Liver (tissue), 10 donors: ENCODE measurements around the gene LYZL6. TPM values are rescaled to one million over a fixed set of nuclear protein-coding genes. Genes with fewer than 3 reads are reported as not detected.

Experiments used
- DNase-seq: peaks from one replicate; pipeline ENCODE4 v3.0.0-alpha.2; 2017; ENCODE audit warnings: low spot score
- H3K27ac ChIP-seq, 2 donors: one replicate each; pipeline ENCODE4 v1.7.0; 2013; ENCODE audit warnings: inconsistent platforms in 2 of 2, low read length in 2 of 2, control low read depth in 1 of 2, low read depth in 1 of 2, mild to moderate bottlenecking in 1 of 2
- H3K27me3 ChIP-seq, 4 donors: one replicate each; pipeline versions ENCODE4 v1.6.1 to v1.7.0; 2013; ENCODE audit warnings: low read length in 3 of 4, inconsistent platforms in 1 of 4, mild to moderate bottlenecking in 1 of 4, moderate library complexity in 1 of 4; ENCODE audit not compliant: control insufficient read depth in 4 of 4, insufficient read depth in 4 of 4
- H3K36me3 ChIP-seq, 4 donors: one replicate each; pipeline versions ENCODE4 v1.6.1 to v1.7.0; 2013; ENCODE audit warnings: low read length in 3 of 4, mild to moderate bottlenecking in 3 of 4, low read depth in 1 of 4, moderate library complexity in 1 of 4; ENCODE audit not compliant: control insufficient read depth in 4 of 4, insufficient read depth in 3 of 4
- H3K4me1 ChIP-seq, 4 donors: one replicate each; pipeline versions ENCODE4 v1.6.1 to v1.7.0; 2013; ENCODE audit warnings: low read length in 3 of 4, mild to moderate bottlenecking in 3 of 4, moderate library complexity in 1 of 4; ENCODE audit not compliant: control insufficient read depth in 4 of 4, insufficient read depth in 4 of 4
- H3K4me3 ChIP-seq, 3 donors: one replicate each; pipeline versions ENCODE4 v1.6.1 to v1.7.0; 2013; ENCODE audit warnings: low read length in 3 of 3, control low read depth in 1 of 3, low read depth in 1 of 3, mild to moderate bottlenecking in 1 of 3
- H3K9ac ChIP-seq, 2 donors: one replicate each; pipeline ENCODE4 v1.7.0; 2013; ENCODE audit warnings: low read length in 2 of 2, mild to moderate bottlenecking in 2 of 2, moderate library complexity in 2 of 2, control low read depth in 1 of 2, low read depth in 1 of 2
- H3K9me3 ChIP-seq, 4 donors: one replicate each; pipeline versions ENCODE4 v1.6.1 to v1.7.0; 2013; ENCODE audit warnings: low read length in 3 of 4; ENCODE audit not compliant: control insufficient read depth in 4 of 4
- FOXA2 ChIP-seq: IDR thresholded peaks from 2 replicates; pipeline ENCODE4 v1.6.1; 2016; ENCODE audit warnings: antibody characterized with exemption
- GABPA ChIP-seq, 2 donors: IDR thresholded peaks in 1 of 2; conservative IDR thresholded peaks in 1 of 2; 2 replicates each; pipeline ENCODE4 v1.6.1; 2016; ENCODE audit warnings: antibody characterized with exemption in 2 of 2, mild to moderate bottlenecking in 1 of 2, moderate library complexity in 1 of 2
- HNF4A ChIP-seq, 2 donors: conservative IDR thresholded peaks; 2 replicates each; pipeline ENCODE4 v1.6.1; 2016; ENCODE audit warnings: antibody characterized with exemption in 2 of 2, mild to moderate bottlenecking in 2 of 2
- HNF4G ChIP-seq: IDR thresholded peaks from 2 replicates; pipeline ENCODE4 v1.6.1; 2016; ENCODE audit warnings: antibody characterized with exemption
- MAX ChIP-seq: IDR thresholded peaks from 2 replicates; pipeline ENCODE4 v1.6.1; 2016; ENCODE audit warnings: antibody characterized with exemption
- NR2F2 ChIP-seq: IDR thresholded peaks from 2 replicates; pipeline ENCODE4 v1.6.1; 2016; ENCODE audit warnings: antibody characterized with exemption
- RXRA ChIP-seq, 2 donors: IDR thresholded peaks; 2 replicates each; pipeline ENCODE4 v1.6.1; 2017 to 2018; ENCODE audit warnings: antibody characterized with exemption in 2 of 2, mild to moderate bottlenecking in 1 of 2
- SP1 ChIP-seq: IDR thresholded peaks from 2 replicates; pipeline ENCODE4 v1.6.1; 2018; ENCODE audit warnings: antibody characterized with exemption, mild to moderate bottlenecking
- TAF1 ChIP-seq: conservative IDR thresholded peaks from 2 replicates; pipeline ENCODE4 v1.6.1; 2016; ENCODE audit warnings: antibody characterized with exemption, mild to moderate bottlenecking
- YY1 ChIP-seq: IDR thresholded peaks from 2 replicates; pipeline ENCODE4 v1.6.1; 2016; ENCODE audit warnings: antibody characterized with exemption, mild to moderate bottlenecking
- ZBTB33 ChIP-seq: IDR thresholded peaks from 2 replicates; pipeline ENCODE4 v1.6.1; 2016; ENCODE audit warnings: antibody characterized with exemption
- WGBS: extraction: QIAGEN DNeasy Blood & Tissue Kit; methylation state at CpG from one replicate; pipeline ENCODE4 v1.1.7; 2013; 5-methylcytosine and 5-hydroxymethylcytosine counted together
- polyA plus RNA-seq, 2 donors: library from polyadenylated mRNA; stranded (reverse) in 1 of 2; unstranded in 1 of 2; fragments of 200-250 nt in 1 of 2; fragments of >200 nt in 1 of 2; fragmentation: Nextera tagmentation in 1 of 2; extraction: Ambion mirVana in 1 of 2; gene quantifications; one replicate each; pipeline versions ENCODE4 v1.2.1 to v1.2.3, GENCODE V29; 2013 to 2015
- small RNA-seq: library from RNA; depleted of rRNA; stranded (forward); fragments of <200 nt; gene quantifications from one replicate; pipeline ENCODE3, GENCODE V24; 2014
- total RNA-seq, 2 donors: library from RNA; depleted of rRNA; stranded (reverse); fragments of >200 nt; gene quantifications; one replicate each; pipeline ENCODE4 v1.2.3, GENCODE V29; 2014
- TF ChIP-seq, protein P1 (sequence below): IDR thresholded peaks from 2 replicates; pipeline ENCODE4 v1.6.1; 2016; ENCODE audit warnings: antibody characterized with exemption, mild to moderate bottlenecking
- TF ChIP-seq, protein P2 (sequence below): fragments of 150-350 bp; IDR thresholded peaks from 2 replicates; pipeline ENCODE4 v1.5.1; 2017; ENCODE audit warnings: improper control_type of control experiment, low read depth, low read length; ENCODE audit not compliant: missing input control
- TF ChIP-seq, protein P3 (sequence below): IDR thresholded peaks from 2 replicates; pipeline ENCODE4 v1.6.1; 2016; ENCODE audit warnings: antibody characterized with exemption
- donor health status: healthy.
- donor health status: healthy.
- donor health status: healthy.
- donor health status: healthy.
- donor health status: healthy.

The LYZL6 gene
- total and polyA plus RNA-seq, 4 donors: not detected

GRCh38 chr17:35889241-35889640, 54.3 kb downstream of the LYZL6 start:
- H3K27me3 ChIP-seq: no peaks in the 10 kb centered on the region
- no peaks in the 10 kb centered on the region for H3K36me3 ChIP-seq
- DNase-seq: no peak
- H3K9me3 ChIP-seq: no peaks in the 10 kb centered on the region
- no peak overlapping the region for H3K27ac ChIP-seq
- H3K4me3 ChIP-seq: no peak overlapping the region
- TF ChIP-seq MAX (no peak), FOXA2 (no peak), RXRA (IDR thresholded peaks at IDR 0.05) (no peak), HNF4G (no peak), SP1 (no peak), YY1 (no peak), GABPA (IDR thresholded peaks at IDR 0.05 in 1 of 2, conservative IDR thresholded peaks at IDR 0.05 in 1 of 2) (no peak), NR2F2 (no peak), HNF4A (conservative IDR thresholded peaks at IDR 0.05) (no peak), ZBTB33 (no peak), TAF1 (no peak)
- TF ChIP-seq, protein P1, sequence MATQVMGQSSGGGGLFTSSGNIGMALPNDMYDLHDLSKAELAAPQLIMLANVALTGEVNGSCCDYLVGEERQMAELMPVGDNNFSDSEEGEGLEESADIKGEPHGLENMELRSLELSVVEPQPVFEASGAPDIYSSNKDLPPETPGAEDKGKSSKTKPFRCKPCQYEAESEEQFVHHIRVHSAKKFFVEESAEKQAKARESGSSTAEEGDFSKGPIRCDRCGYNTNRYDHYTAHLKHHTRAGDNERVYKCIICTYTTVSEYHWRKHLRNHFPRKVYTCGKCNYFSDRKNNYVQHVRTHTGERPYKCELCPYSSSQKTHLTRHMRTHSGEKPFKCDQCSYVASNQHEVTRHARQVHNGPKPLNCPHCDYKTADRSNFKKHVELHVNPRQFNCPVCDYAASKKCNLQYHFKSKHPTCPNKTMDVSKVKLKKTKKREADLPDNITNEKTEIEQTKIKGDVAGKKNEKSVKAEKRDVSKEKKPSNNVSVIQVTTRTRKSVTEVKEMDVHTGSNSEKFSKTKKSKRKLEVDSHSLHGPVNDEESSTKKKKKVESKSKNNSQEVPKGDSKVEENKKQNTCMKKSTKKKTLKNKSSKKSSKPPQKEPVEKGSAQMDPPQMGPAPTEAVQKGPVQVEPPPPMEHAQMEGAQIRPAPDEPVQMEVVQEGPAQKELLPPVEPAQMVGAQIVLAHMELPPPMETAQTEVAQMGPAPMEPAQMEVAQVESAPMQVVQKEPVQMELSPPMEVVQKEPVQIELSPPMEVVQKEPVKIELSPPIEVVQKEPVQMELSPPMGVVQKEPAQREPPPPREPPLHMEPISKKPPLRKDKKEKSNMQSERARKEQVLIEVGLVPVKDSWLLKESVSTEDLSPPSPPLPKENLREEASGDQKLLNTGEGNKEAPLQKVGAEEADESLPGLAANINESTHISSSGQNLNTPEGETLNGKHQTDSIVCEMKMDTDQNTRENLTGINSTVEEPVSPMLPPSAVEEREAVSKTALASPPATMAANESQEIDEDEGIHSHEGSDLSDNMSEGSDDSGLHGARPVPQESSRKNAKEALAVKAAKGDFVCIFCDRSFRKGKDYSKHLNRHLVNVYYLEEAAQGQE: no peak
- TF ChIP-seq, protein P2, sequence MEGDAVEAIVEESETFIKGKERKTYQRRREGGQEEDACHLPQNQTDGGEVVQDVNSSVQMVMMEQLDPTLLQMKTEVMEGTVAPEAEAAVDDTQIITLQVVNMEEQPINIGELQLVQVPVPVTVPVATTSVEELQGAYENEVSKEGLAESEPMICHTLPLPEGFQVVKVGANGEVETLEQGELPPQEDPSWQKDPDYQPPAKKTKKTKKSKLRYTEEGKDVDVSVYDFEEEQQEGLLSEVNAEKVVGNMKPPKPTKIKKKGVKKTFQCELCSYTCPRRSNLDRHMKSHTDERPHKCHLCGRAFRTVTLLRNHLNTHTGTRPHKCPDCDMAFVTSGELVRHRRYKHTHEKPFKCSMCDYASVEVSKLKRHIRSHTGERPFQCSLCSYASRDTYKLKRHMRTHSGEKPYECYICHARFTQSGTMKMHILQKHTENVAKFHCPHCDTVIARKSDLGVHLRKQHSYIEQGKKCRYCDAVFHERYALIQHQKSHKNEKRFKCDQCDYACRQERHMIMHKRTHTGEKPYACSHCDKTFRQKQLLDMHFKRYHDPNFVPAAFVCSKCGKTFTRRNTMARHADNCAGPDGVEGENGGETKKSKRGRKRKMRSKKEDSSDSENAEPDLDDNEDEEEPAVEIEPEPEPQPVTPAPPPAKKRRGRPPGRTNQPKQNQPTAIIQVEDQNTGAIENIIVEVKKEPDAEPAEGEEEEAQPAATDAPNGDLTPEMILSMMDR: no peak
- TF ChIP-seq, protein P3, sequence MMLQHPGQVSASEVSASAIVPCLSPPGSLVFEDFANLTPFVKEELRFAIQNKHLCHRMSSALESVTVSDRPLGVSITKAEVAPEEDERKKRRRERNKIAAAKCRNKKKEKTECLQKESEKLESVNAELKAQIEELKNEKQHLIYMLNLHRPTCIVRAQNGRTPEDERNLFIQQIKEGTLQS: no peak
- H3K9ac ChIP-seq: no peak overlapping the region
- 89% methylated on average over 2 of the region's 2 CpGs for WGBS
- peaks cover 0 to 6% (median 1%) of the 10 kb centered on the region in 4 donors for H3K4me1 ChIP-seq

Small RNAs within 50 kb of the gene (small RNA-seq; reads per million reads assigned to genes)
- gene RF00100: 2,663 reads per million, percentile 100 among the genes with 10 or more reads in this experiment

Other genes starting within 250 kb of the LYZL6 start
- gene RASL10B, start 212.1 kb downstream of the LYZL6 start, total RNA-seq: 1 to 10 TPM in 1 of 2 donors, under 1 TPM in 1; 0.42 to 3.8 TPM
- gene RASL10B, start 212.1 kb downstream of the LYZL6 start, polyA plus RNA-seq: 1 to 10 TPM; 1.7 to 2.7 TPM
- not detected for gene GAS2L2, start 190.5 kb downstream of the LYZL6 start, total RNA-seq
- gene GAS2L2, start 190.5 kb downstream of the LYZL6 start, polyA plus RNA-seq: not detected
- gene C17orf50, start 182.8 kb downstream of the LYZL6 start, total RNA-seq: not detected
- gene C17orf50, start 182.8 kb downstream of the LYZL6 start, polyA plus RNA-seq: not detected
- gene MMP28, start 148.1 kb downstream of the LYZL6 start, total RNA-seq: under 1 TPM; 0.59 to 0.75 TPM
- under 1 TPM; 0.14 to 0.30 TPM for gene MMP28, start 148.1 kb downstream of the LYZL6 start, polyA plus RNA-seq
- gene TAF15, start 134.2 kb downstream of the LYZL6 start, total RNA-seq: 10 to 100 TPM; 68.9 to 75.0 TPM
- 10 to 100 TPM; 13.5 to 66.3 TPM for gene TAF15, start 134.2 kb downstream of the LYZL6 start, polyA plus RNA-seq
- under 1 TPM in 1 of 2 donors, not detected in 1; 0.08 TPM for gene HEATR9, start 74.8 kb downstream of the LYZL6 start, total RNA-seq
- not detected for gene HEATR9, start 74.8 kb downstream of the LYZL6 start, polyA plus RNA-seq
- gene CCL5, start 63.4 kb downstream of the LYZL6 start, total RNA-seq: 1 to 10 TPM; 1.7 to 2.2 TPM
- 1 to 10 TPM; 2.9 to 4.7 TPM for gene CCL5, start 63.4 kb downstream of the LYZL6 start, polyA plus RNA-seq
- gene RDM1, start 12.9 kb downstream of the LYZL6 start, total RNA-seq: 1 to 10 TPM in 1 of 2 donors, not detected in 1; 1.9 TPM
- under 1 TPM; 0.29 to 0.42 TPM for gene RDM1, start 12.9 kb downstream of the LYZL6 start, polyA plus RNA-seq
- 10 to 100 TPM in 1 of 2 donors, under 1 TPM in 1; 0.65 to 22.3 TPM for gene CCL16, start 37.8 kb upstream of the LYZL6 start, total RNA-seq
- 10 to 100 TPM in 1 of 2 donors, 1 to 10 TPM in 1; 8.1 to 21.7 TPM for gene CCL16, start 37.8 kb upstream of the LYZL6 start, polyA plus RNA-seq
- gene CCL14, start 43.0 kb upstream of the LYZL6 start, total RNA-seq: 10 to 100 TPM in 1 of 2 donors, 1 to 10 TPM in 1; 1.9 to 11.6 TPM
- 100 to 1,000 TPM in 1 of 2 donors, 10 to 100 TPM in 1; 68.7 to 124 TPM for gene CCL14, start 43.0 kb upstream of the LYZL6 start, polyA plus RNA-seq
- 10 to 100 TPM in 1 of 2 donors, 1 to 10 TPM in 1; 9.2 to 14.1 TPM for gene CCL15, start 57.8 kb upstream of the LYZL6 start, total RNA-seq
- gene CCL15, start 57.8 kb upstream of the LYZL6 start, polyA plus RNA-seq: 10 to 100 TPM in 1 of 2 donors, 1 to 10 TPM in 1; 8.8 to 27.8 TPM
- 1 to 10 TPM; 1.9 to 8.7 TPM for gene CCL23, start 74.3 kb upstream of the LYZL6 start, total RNA-seq
- gene CCL23, start 74.3 kb upstream of the LYZL6 start, polyA plus RNA-seq: 10 to 100 TPM in 1 of 2 donors, 1 to 10 TPM in 1; 3.9 to 24.4 TPM
- under 1 TPM in 1 of 2 donors, not detected in 1; 0.92 TPM for gene CCL18, start 120.6 kb upstream of the LYZL6 start, total RNA-seq
- under 1 TPM; 0.22 to 0.76 TPM for gene CCL18, start 120.6 kb upstream of the LYZL6 start, polyA plus RNA-seq
- gene CCL3, start 146.4 kb upstream of the LYZL6 start, total RNA-seq: 1 to 10 TPM in 1 of 2 donors, under 1 TPM in 1; 0.92 to 5.6 TPM
- 1 to 10 TPM; 1.6 to 2.1 TPM for gene CCL3, start 146.4 kb upstream of the LYZL6 start, polyA plus RNA-seq
- 1 to 10 TPM; 1.7 to 4.6 TPM for gene CCL4, start 160.1 kb upstream of the LYZL6 start, total RNA-seq
- gene CCL4, start 160.1 kb upstream of the LYZL6 start, polyA plus RNA-seq: 1 to 10 TPM; 2.2 to 3.3 TPM
- under 1 TPM; 0.42 to 0.56 TPM for gene TBC1D3B, start 232.9 kb upstream of the LYZL6 start, total RNA-seq
- 1 to 10 TPM in 1 of 2 donors, under 1 TPM in 1; 0.66 to 1.8 TPM for gene TBC1D3B, start 232.9 kb upstream of the LYZL6 start, polyA plus RNA-seq